H4 (cell line): ENCODE results near the gene FSD1L. TPM values are rescaled to one million over a fixed set of nuclear protein-coding genes. Genes with fewer than 3 reads are reported as not detected.
"Not testable (repeated sequence)": the region's sequence is repeated elsewhere in the genome, so short reads cannot be mapped to it uniquely, and the experiment has no call there.

Source experiments
- DNase-seq: peaks from one replicate; pipeline ENCODE4 v3.0.0-alpha.2; 2015; ENCODE audit warnings: low spot score
- total RNA-seq: library from RNA; depleted of rRNA; stranded (reverse); fragments of >200 nt; shearing (Covaris generic); gene quantifications from 2 replicates; pipeline ENCODE4 v1.2.3, GENCODE V29; 2014

Gene FSD1L
- total RNA-seq, 1 experiment from 2014 or later: 1.0 TPM

- DNase-seq: no peak
These were observed 36.4 kb downstream of the FSD1L start for GRCh38 chr9:105484226-105484625.

DNA sequence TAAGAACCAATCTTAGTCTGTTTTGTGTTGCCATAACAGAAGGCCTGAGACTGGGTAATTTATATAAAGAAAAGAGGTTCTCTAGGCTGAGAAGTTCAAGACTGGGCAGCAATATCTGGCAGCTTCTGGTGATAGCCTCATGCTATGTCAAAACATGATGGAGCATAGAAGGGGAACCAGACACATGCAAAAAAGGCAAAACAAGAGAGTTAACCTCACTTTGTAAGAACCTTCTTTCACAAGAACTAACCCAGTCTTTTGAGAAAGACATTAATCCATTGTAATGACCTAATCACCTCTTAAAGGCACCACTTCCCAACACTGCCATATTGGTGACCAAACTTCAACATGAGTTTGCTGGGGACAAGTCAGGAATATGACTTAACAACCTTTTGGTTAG lies 37.3 kb downstream of the FSD1L start:
- DNase-seq: no peak

GRCh38 chr9:105496826-105497225 lies 49.0 kb downstream of the FSD1L start:
- no peak for DNase-seq

DNA sequence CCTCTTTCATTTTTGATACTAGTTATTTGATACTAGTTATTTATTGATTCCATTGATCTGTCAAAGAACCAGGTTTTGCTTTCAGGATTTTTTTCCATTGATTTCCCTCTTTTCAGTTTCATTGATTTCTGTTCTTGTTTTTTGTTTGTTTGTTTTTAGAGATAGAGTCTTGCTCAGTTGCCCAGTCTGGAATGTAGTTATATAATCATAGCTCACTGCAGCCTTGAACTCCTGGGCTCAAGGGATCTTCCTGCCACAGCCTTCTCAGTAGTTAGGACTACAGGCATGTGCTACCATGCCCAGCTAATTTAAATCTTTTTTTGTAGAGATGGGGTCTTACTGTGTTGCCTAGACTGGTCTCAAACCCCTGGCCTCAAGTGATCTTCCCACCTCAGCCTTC lies 49.9 kb downstream of the FSD1L start:
- no peak for DNase-seq

DNA sequence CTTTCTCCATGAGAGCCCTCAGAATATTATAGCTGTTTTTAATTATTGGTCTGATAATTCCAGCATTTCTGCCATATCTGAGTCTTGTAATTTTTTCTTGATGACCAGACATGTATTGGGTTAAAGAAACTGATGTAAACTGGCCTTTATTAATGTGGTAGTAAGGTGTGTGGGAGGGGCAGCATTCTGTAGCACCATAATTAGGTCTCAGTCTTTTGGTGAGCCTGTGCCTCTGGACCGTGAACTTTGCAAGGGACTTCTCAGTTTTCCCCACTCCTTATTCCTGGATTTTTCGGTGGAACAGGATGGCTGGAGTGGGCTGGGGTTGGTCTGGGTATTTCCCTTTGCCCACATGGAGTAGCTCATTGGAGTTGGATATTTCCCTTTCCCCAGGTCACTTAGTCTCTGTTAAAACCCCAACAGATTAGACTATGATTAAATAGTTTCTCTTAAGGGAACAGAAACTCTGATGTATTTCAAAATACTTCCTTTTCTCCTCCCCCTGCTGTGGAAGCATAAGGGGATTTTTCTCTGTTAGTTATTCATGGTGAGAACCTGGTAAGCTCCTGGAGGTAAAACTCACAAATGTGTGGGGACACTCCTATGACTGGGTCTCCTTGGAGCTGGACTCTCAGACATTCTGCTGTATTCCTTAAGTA lies 52.4 kb downstream of the FSD1L start:
- DNase-seq: no peak

GRCh38 chr9:105501414-105501813 lies 53.6 kb downstream of the FSD1L start:
- no peak for DNase-seq

- no peak for DNase-seq
These were observed 54.4 kb downstream of the FSD1L start for GRCh38 chr9:105502276-105502675.

- DNase-seq: no peak
These were observed 56.0 kb downstream of the FSD1L start for GRCh38 chr9:105503881-105504280.

DNA sequence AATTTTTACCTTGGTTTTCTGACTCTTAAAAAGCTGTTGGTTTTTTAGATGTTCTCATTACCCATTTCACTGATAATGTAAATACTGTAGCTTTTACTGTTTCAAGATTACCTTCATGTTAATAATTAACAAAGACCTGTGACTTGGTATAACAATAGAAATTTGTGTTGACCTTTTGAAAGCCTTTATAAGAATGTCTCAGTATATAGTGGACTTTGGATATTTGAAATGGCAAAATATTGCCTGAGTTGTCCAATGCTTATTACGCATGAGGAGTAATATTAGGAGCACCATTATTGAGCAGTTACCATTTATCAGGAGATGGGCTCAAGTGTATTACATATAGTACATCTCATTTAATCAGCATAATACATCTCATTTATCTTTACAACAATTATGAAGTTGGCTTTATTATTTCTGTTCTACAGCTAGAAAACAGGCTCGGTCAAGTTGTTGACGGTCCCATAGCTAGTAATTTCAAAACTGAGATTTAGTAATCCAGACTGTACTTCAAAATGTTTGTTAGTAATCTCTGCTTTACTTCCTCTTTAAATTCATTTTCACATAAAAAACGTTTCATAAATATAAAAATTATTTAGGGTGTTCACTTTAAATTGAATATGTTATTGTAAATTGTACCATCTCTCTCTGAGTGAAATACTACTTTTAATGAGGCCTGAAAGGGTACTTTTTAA lies 59.4 kb downstream of the FSD1L start:
- no peak for DNase-seq

DNA sequence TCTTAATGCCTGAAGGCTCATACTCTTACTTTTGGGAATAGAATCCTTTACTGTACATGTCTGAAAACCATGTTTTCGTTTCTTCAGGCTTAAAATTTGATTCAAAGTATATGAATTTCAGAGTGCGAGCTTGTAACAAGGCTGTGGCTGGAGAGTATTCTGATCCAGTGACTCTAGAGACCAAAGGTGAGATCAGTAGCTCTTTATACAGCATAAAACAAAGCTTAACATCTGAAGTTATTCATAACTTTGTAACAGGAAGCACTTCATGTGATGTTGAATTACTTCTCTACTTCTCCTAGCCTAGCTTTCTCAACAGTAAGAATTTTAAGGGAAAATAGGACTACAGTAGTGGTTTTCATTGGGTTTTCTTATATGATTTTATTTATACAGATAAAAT lies 60.7 kb downstream of the FSD1L start:
- no peak for DNase-seq

DNA sequence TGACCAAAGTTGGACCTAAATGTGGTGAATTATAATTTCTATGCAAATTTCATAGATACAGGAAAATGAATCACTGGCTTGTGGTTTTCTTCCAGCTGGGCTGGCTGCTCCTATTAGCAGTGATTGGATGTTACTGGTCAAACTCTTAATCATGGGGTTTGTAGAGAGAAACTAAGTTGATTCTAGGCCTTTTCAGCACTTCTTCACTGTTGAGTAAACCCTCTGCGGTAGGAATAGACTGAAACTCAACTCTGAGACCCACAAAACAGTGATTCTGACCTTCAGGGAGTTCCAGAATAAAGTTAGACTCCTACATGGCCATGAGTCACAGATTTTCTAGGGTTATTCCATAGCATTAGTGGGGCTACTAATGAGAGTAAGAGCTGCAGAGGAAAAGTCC lies 62.2 kb downstream of the FSD1L start:
- no peak for DNase-seq

- DNase-seq: no peak
These were observed 63.6 kb downstream of the FSD1L start for GRCh38 chr9:105511446-105511845.

DNA sequence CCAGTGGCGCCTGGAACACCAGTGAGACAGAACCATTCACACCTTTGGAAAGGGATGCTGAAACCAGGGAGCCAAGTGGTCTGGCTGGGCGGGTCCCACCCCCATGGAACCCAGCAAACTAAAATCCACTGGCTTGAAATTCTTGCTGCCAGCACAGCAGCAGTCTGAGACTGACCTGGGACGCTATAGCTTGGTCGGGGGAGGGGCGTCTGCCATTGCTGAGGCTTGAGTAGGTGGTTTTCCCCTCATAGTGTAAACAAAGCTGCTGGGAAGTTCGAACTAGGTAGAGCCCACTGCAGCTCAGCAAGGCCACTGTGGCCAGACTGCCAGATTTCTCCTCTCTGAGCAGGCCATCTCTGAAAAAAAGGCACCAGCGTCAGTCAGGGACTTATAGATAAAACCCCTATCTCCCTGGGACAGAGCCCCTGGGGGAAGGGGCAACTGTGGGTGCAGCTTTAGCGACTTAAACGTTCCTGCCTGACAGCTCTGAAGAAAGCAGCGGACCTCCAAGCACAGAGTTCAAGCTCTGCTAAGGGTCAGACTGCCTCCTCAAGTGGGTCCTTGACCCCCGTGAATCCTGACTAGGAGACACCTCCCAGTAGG lies 68.1 kb downstream of the FSD1L start:
- DNase-seq: no peak

DNA sequence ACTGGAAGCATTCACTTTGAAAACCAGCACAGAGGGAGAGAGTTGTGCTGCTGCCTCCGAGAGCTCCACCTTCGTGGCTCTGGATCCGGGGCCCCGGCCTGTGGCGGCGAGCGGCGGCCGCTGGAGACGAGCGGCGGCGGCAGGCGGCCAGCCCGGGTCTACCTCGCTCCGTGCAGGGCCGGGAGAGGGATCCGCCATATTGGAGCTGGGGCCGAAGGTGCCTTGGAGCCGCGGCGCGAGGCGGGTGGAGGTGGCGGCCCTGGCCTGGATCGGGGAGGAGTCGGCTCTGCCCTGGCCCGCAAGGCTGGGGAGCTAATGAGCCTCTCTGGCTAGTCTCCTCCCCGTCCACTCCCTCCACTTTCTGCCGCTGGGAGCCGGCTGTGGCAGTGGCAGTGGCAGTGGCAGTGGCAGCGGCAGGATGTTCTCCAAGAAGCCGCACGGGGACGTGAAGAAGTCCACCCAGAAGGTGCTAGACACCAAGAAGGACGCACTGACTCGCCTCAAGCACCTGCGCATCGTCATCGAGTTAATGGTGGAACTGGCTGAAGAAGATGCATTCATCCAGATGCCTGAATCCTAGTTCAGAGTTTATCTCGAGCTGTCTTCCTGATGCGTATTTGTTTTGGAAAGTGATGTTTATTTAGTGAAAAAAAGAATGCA lies 72.0 kb downstream of the FSD1L start:
- DNase-seq: not testable (repeated sequence)

- not testable (repeated sequence) for DNase-seq
These were observed 73.2 kb downstream of the FSD1L start for GRCh38 chr9:105520992-105521391.

GRCh38 chr9:105522618-105523385 lies 75.0 kb downstream of the FSD1L start:
- DNase-seq: not testable (repeated sequence)

GRCh38 chr9:105531530-105531929 lies 83.7 kb downstream of the FSD1L start:
- no peak for DNase-seq

- no peak for DNase-seq
These were observed 88.3 kb downstream of the FSD1L start for GRCh38 chr9:105535920-105536668.

DNA sequence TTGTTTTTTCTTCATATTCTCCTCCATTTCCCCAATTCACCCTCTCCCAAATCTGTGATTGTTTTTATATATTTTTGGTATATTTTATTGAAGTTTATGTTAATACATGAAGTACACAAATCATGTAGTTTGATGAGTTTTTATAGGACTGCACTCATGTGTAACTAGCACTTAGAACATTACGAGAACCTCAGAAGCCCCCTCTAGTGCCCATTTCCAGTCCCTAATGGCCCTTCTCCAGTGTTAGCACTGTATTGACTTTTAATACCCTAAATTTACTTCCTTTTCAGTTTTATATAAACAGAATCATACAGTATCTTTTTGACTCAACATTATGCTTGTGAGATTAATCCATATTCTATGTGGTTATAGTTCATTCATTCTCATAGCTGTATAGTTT lies 91.6 kb downstream of the FSD1L start:
- DNase-seq: no peak

DNA sequence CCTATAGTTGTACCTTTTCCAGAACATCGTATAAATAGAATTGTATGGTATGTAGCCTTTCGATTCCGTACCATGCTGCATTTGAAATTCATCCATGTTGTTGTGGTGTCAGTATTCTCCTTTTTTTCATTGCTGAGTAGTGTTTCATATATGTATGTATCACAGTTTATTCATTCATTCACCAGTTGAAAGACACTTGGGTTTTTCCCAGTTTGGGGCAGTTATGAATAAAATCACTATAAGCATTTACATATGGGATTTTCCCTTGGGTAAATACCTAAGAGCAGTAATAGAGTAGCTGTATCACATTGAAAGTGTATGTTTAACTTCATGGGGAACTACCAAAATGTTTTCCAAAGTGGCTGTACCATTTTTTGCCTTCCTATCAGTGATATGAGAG lies 94.0 kb downstream of the FSD1L start:
- no peak for DNase-seq

DNA sequence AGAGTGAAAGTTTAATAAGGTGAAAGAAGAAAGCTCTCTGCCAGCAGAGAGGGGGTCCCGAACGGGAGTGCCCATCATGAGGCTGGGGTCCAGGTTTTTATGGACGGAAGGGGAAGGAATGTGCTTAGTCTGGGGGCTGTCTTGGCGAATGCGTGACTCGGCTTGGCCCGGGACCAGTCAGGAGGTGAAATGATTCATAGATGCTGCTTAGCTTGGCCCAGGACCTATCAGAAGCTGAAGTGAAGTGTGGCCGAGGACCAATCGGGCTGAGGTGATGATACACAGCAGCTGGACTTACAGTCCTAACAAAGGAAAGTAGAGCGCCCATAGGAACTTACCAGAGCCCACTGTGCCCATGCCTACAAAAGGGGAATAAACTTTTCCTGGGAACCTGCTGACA lies 106.2 kb downstream of the FSD1L start:
- no peak for DNase-seq
